Tibial nerve (tissue), 4 donors: ENCODE measurements around the gene MIF4GD. TPM values are rescaled to one million over a fixed set of nuclear protein-coding genes. Genes with fewer than 3 reads are reported as not detected.
"Not testable (repeated sequence)": the region's sequence is repeated elsewhere in the genome, so short reads cannot be mapped to it uniquely, and the experiment has no call there.

Source experiments
- DNase-seq, 2 donors: peaks; one replicate each; pipeline ENCODE4 v3.0.0-alpha.2; 2019; ENCODE audit warnings: low spot score in 2 of 2
- H3K27ac ChIP-seq, 4 donors: fragments of 200-600 bp; sonication (generic) in 3 of 4; one replicate each; pipeline ENCODE4 v1.5.1; 2017 to 2019; ENCODE audit warnings: mild to moderate bottlenecking in 1 of 4
- H3K27me3 ChIP-seq, 2 donors: fragments of 200-600 bp; sonication (generic) in 1 of 2; one replicate each; pipeline versions ENCODE4 v1.5.1 to v1.6.0; 2017 to 2019
- H3K36me3 ChIP-seq, 3 donors: fragments of 200-600 bp; sonication (generic); one replicate each; pipeline ENCODE4 v1.5.1; 2018 to 2019
- H3K4me1 ChIP-seq, 4 donors: fragments of 200-600 bp; sonication (generic) in 3 of 4; one replicate each; pipeline ENCODE4 v1.5.1; 2017 to 2019
- H3K4me3 ChIP-seq, 4 donors: fragments of 200-600 bp; sonication (generic) in 3 of 4; one replicate each; pipeline ENCODE4 v1.5.1; 2017 to 2019; ENCODE audit warnings: mild to moderate bottlenecking in 1 of 4, moderate library complexity in 1 of 4
- H3K9me3 ChIP-seq, 4 donors: fragments of 200-600 bp; sonication (generic) in 3 of 4; one replicate each; pipeline ENCODE4 v1.5.1; 2017 to 2019
- CTCF ChIP-seq, 5 experiments: fragments of 200-600 bp in 3 of 5; fragments of 450-650 bp in 2 of 5; sonication (generic) in 3 of 5; IDR thresholded peaks; one replicate each; pipeline ENCODE4 v1.5.1; 2016 to 2019; ENCODE audit warnings: antibody characterized with exemption in 5 of 5, mild to moderate bottlenecking in 3 of 5, moderate library complexity in 2 of 5
- EP300 ChIP-seq, 2 donors: sonication (generic); formaldehyde crosslinking; IDR thresholded peaks; one replicate each; pipeline ENCODE4 v1.6.1; 2017; ENCODE audit warnings: antibody characterized with exemption in 2 of 2, mild to moderate bottlenecking in 1 of 2
- POLR2A ChIP-seq, 2 donors: fragments of 450-650 bp; IDR thresholded peaks; one replicate each; pipeline ENCODE4 v1.6.1; 2017; ENCODE audit warnings: antibody characterized with exemption in 2 of 2, mild to moderate bottlenecking in 2 of 2, moderate library complexity in 2 of 2
- WGBS, 2 donors: methylation state at CpG; one replicate each; pipeline ENCODE4 v1.1.5; 2018; 5-methylcytosine and 5-hydroxymethylcytosine counted together
- total RNA-seq, 4 donors: library from RNA; depleted of rRNA; stranded (reverse); fragments of >200 nt; gene quantifications; one replicate each; pipeline ENCODE4 v1.1.0, GENCODE V29; 2016

The MIF4GD gene
- total RNA-seq, 4 donors from 2014 or later: 18.4 to 53.1 (median 41.0) TPM

- H3K4me1 ChIP-seq: peaks cover 0 to 40% (median 25%) of the 10 kb centered on the region in 4 donors
- peak within 1 kb of the TSS; percentile 91 to 98 (median 94) for H3K27ac ChIP-seq
- peak in 2 of 5 experiments; percentile 20 to 49 for TF ChIP-seq CTCF (IDR thresholded peaks at IDR 0.05)
- peak; percentile 71 to 88 for TF ChIP-seq EP300 (IDR thresholded peaks at IDR 0.05)
- peak; percentile 29 to 56 for TF ChIP-seq POLR2A (IDR thresholded peaks at IDR 0.05)
- peaks cover 0 to 34% (median 0%) of the 10 kb centered on the region in 3 donors for H3K36me3 ChIP-seq
- DNase-seq: peak; percentile 95
- 0 to 1% methylated on average over 31 to 54 of the region's 69 CpGs for whole genome bisulfite sequencing, 2 donors
- no peaks in the 10 kb centered on the region for H3K9me3 ChIP-seq
- H3K4me3 ChIP-seq: peak within 1 kb of the TSS; percentile 82 to 99 (median 89)
- no peaks in the 10 kb centered on the region for H3K27me3 ChIP-seq
These were observed 9.5 kb downstream of the MIF4GD start, which contains the start of the genes GGA3 and MRPS7 for GRCh38 chr17:75261336-75262111. Gene GGA3 (minus strand): TSS chr17:75261606. CDS start chr17:75261587, 19 bp downstream. Gene MRPS7 (plus strand): TSS chr17:75261879. CDS start chr17:75261901, 22 bp downstream.

- TF ChIP-seq EP300 (IDR thresholded peaks at IDR 0.05): no peak
- TF ChIP-seq CTCF (IDR thresholded peaks at IDR 0.05): no peak
- TF ChIP-seq POLR2A (IDR thresholded peaks at IDR 0.05): no peak
- DNase-seq: no peak
- Histone ChIP-seq H3K9me3 (no peaks in the 10 kb centered on the region), H3K36me3 (peaks cover 0 to 27% (median 0%) of the 10 kb centered on the region in 3 donors), H3K4me3 (peak overlapping the region; percentile 82 to 99 (median 89)), H3K27ac (peak overlapping the region; percentile 91 to 98 (median 94)), H3K4me1 (peaks cover 0 to 40% (median 25%) of the 10 kb centered on the region in 4 donors), H3K27me3 (no peaks in the 10 kb centered on the region)
- WGBS, 2 donors: 3% methylated on average over 17 to 31 of the region's 31 CpGs
These were observed 10.2 kb downstream of the MIF4GD start for GRCh38 chr17:75260641-75261335.

GRCh38 chr17:75257228-75257627 is 13.8 kb downstream of the MIF4GD start:
- not testable (repeated sequence) for DNase-seq, H3K36me3 ChIP-seq, H3K4me3 ChIP-seq, H3K9me3 ChIP-seq, H3K27me3 ChIP-seq, H3K27ac ChIP-seq
- peaks cover 0 to 33% (median 17%) of the 10 kb centered on the region in 4 donors for H3K4me1 ChIP-seq
- 54 to 69% methylated on average over 2 of the region's 2 CpGs for WGBS, 2 donors

- H3K4me3 ChIP-seq, H3K36me3 ChIP-seq, H3K9me3 ChIP-seq, DNase-seq, H3K27me3 ChIP-seq: not testable (repeated sequence)
- TF ChIP-seq EP300 (IDR thresholded peaks at IDR 0.05): peak in 1 of 2 donors; percentile 40
- peaks cover 0 to 40% (median 16%) of the 10 kb centered on the region in 4 donors for H3K4me1 ChIP-seq
- 61 to 69% methylated on average over 11 of the region's 11 CpGs for WGBS, 2 donors
- H3K27ac ChIP-seq: peak overlapping the region in 2 of 4 donors; percentile 29 to 55
These were observed 14.9 kb downstream of the MIF4GD start for GRCh38 chr17:75255954-75256698.

- H3K9me3 ChIP-seq: no peaks in the 10 kb centered on the region
- TF ChIP-seq CTCF (IDR thresholded peaks at IDR 0.05) (no peak), EP300 (IDR thresholded peaks at IDR 0.05) (no peak), POLR2A (IDR thresholded peaks at IDR 0.05) (no peak)
- no peak overlapping the region for H3K27ac ChIP-seq
- H3K27me3 ChIP-seq: no peaks in the 10 kb centered on the region
- no peak overlapping the region for H3K4me3 ChIP-seq
- WGBS, 2 donors: 89 to 90% methylated on average over 8 of the region's 8 CpGs
- H3K36me3 ChIP-seq: no peaks in the 10 kb centered on the region
- no peak for DNase-seq
- H3K4me1 ChIP-seq: peaks cover 0 to 36% (median 8%) of the 10 kb centered on the region in 4 donors
These were observed 18.8 kb downstream of the MIF4GD start for GRCh38 chr17:75252039-75252816.
